ENCODE results near the gene PHC2.

DNA sequence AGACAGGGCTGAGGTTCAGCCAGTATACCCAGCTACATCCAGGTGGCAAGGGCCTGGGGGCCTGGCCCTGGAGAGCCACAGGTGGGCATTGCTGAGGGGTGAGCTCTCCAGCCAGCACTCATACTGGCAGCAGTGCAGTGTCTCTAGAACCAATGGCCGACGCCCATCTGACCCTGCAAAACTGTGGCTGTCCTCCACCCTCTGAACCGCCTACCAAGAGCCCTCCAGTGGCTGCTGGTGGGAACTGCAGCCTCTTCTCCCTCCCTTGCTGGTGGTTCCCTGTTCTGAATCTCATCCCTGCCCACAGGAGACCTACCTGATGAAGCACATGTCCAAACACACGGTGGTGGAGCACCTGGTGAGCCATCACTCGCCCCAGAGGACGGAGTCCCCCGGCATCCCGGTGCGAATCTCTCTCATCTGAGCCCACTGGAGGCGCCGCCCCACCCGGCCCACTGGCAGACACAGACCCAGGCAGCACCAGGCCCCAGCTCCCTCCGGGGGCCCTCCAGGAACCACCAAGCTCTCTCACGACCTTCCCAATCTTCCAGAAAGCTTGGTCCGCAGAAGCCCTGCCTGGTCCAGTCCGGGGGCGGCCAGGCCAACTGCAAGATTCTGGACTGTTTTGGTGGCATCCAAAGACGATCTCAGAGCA is 132.1 kb downstream of the PHC2 start:
- TF ChIP-seq, protein P1, sequence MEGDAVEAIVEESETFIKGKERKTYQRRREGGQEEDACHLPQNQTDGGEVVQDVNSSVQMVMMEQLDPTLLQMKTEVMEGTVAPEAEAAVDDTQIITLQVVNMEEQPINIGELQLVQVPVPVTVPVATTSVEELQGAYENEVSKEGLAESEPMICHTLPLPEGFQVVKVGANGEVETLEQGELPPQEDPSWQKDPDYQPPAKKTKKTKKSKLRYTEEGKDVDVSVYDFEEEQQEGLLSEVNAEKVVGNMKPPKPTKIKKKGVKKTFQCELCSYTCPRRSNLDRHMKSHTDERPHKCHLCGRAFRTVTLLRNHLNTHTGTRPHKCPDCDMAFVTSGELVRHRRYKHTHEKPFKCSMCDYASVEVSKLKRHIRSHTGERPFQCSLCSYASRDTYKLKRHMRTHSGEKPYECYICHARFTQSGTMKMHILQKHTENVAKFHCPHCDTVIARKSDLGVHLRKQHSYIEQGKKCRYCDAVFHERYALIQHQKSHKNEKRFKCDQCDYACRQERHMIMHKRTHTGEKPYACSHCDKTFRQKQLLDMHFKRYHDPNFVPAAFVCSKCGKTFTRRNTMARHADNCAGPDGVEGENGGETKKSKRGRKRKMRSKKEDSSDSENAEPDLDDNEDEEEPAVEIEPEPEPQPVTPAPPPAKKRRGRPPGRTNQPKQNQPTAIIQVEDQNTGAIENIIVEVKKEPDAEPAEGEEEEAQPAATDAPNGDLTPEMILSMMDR (IDR thresholded peaks at IDR 0.05 in 2 of 3, conservative IDR thresholded peaks at IDR 0.05 in 1 of 3; ENCODE audit: borderline replicate concordance in 1 of 3, insufficient read depth in 1 of 3, low read depth in 2 of 3, low read length in 2 of 3), result peak; percentile 71 to 91 (median 89)
- TF ChIP-seq POLR2A (IDR thresholded peaks at IDR 0.05; ENCODE audit: borderline replicate concordance, extremely low read depth, insufficient read depth, insufficient read length) (no peak), CEBPB (IDR thresholded peaks at IDR 0.05; ENCODE audit: low read depth) (no peak), POLR2AphosphoS5 (IDR thresholded peaks at IDR 0.05; ENCODE audit: low read depth, low read length) (no peak), JUND (IDR thresholded peaks at IDR 0.05) (no peak), TCF7L2 (IDR thresholded peaks at IDR 0.05; ENCODE audit: borderline replicate concordance, extremely low read depth, insufficient read depth, insufficient read length) (no peak), EZH2 (IDR thresholded peaks at IDR 0.05) (no peak), SIN3A (IDR thresholded peaks at IDR 0.05; ENCODE audit: low read depth) (no peak), EZH2phosphoT487 (IDR thresholded peaks at IDR 0.05; ENCODE audit: borderline replicate concordance) (no peak), ZNF274 (IDR thresholded peaks at IDR 0.05; ENCODE audit: low read depth, low read length) (no peak)
- TF ChIP-seq, protein P2, sequence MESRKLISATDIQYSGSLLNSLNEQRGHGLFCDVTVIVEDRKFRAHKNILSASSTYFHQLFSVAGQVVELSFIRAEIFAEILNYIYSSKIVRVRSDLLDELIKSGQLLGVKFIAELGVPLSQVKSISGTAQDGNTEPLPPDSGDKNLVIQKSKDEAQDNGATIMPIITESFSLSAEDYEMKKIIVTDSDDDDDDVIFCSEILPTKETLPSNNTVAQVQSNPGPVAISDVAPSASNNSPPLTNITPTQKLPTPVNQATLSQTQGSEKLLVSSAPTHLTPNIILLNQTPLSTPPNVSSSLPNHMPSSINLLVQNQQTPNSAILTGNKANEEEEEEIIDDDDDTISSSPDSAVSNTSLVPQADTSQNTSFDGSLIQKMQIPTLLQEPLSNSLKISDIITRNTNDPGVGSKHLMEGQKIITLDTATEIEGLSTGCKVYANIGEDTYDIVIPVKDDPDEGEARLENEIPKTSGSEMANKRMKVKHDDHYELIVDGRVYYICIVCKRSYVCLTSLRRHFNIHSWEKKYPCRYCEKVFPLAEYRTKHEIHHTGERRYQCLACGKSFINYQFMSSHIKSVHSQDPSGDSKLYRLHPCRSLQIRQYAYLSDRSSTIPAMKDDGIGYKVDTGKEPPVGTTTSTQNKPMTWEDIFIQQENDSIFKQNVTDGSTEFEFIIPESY (IDR thresholded peaks at IDR 0.05; ENCODE audit: extremely low read depth, insufficient replicate concordance, low read length), result no peak
- TF ChIP-seq, protein P3, sequence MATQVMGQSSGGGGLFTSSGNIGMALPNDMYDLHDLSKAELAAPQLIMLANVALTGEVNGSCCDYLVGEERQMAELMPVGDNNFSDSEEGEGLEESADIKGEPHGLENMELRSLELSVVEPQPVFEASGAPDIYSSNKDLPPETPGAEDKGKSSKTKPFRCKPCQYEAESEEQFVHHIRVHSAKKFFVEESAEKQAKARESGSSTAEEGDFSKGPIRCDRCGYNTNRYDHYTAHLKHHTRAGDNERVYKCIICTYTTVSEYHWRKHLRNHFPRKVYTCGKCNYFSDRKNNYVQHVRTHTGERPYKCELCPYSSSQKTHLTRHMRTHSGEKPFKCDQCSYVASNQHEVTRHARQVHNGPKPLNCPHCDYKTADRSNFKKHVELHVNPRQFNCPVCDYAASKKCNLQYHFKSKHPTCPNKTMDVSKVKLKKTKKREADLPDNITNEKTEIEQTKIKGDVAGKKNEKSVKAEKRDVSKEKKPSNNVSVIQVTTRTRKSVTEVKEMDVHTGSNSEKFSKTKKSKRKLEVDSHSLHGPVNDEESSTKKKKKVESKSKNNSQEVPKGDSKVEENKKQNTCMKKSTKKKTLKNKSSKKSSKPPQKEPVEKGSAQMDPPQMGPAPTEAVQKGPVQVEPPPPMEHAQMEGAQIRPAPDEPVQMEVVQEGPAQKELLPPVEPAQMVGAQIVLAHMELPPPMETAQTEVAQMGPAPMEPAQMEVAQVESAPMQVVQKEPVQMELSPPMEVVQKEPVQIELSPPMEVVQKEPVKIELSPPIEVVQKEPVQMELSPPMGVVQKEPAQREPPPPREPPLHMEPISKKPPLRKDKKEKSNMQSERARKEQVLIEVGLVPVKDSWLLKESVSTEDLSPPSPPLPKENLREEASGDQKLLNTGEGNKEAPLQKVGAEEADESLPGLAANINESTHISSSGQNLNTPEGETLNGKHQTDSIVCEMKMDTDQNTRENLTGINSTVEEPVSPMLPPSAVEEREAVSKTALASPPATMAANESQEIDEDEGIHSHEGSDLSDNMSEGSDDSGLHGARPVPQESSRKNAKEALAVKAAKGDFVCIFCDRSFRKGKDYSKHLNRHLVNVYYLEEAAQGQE (IDR thresholded peaks at IDR 0.05; ENCODE audit: low read depth), result no peak
- TF ChIP-seq, protein P4, sequence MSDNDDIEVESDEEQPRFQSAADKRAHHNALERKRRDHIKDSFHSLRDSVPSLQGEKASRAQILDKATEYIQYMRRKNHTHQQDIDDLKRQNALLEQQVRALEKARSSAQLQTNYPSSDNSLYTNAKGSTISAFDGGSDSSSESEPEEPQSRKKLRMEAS (IDR thresholded peaks at IDR 0.05), result no peak

Measured in HCT116 (cell line).